ENCODE results near the gene SHTN1. TPM values are rescaled to one million over a fixed set of nuclear protein-coding genes. Genes with fewer than 3 reads are reported as not detected.

The SHTN1 gene
- polyA plus RNA-seq, 1 donor (not counting 4 experiments of a cell fraction or from before 2014, with no cell fraction given) = 21.3 TPM

- Histone ChIP-seq H3K4me1 (ENCODE audit: control insufficient read depth, extremely low read depth, insufficient read depth, low read length) (peaks cover 1% of the 10 kb centered on the region), H4K20me1 (ENCODE audit: control insufficient read depth, extremely low read depth, insufficient read depth, low read length) (peaks cover 5% of the 10 kb centered on the region), H3K27ac (ENCODE audit: control insufficient read depth, insufficient read depth, low read length) (no peak overlapping the region), H3K9ac (ENCODE audit: control insufficient read depth, extremely low read depth, insufficient read depth, low read length) (no peak overlapping the region), H2AFZ (ENCODE audit: control insufficient read depth, low read length) (no peak overlapping the region), H3K79me2 (ENCODE audit: control insufficient read depth, insufficient read depth, low read length) (peaks cover 59% of the 10 kb centered on the region), H3K9me1 (ENCODE audit: control insufficient read depth, extremely low read depth, insufficient read depth, low read length) (no peaks in the 10 kb centered on the region), H3K4me3 (ENCODE audit: control insufficient read depth in 2 of 3, extremely low read depth in 1 of 3, insufficient read depth in 2 of 3, low read depth in 1 of 3, low read length in 3 of 3) (no peak overlapping the region), H3K4me2 (ENCODE audit: control insufficient read depth, extremely low read depth, insufficient read depth, low read depth, low read length) (no peak overlapping the region), H3K27me3 (ENCODE audit: control insufficient read depth, extremely low read depth, insufficient read depth, low read length) (no peaks in the 10 kb centered on the region), H3K9me3 (ENCODE audit: control insufficient read depth, low read depth, low read length) (no peaks in the 10 kb centered on the region), H3K36me3 (ENCODE audit: control insufficient read depth in 2 of 2, extremely low read depth in 1 of 2, insufficient read depth in 2 of 2, low read length in 2 of 2) (peaks cover 0 to 1% of the 10 kb centered on the region in 2 experiments)
- DNase-seq (ENCODE audit: low read depth, low spot score) (no peak), FAIRE-seq (no peak)
- TF ChIP-seq EZH2 (IDR thresholded peaks at IDR 0.05; ENCODE audit: low read length) (no peak), CTCF (optimal IDR thresholded peaks at IDR 0.05 in 1 of 3, IDR thresholded peaks at IDR 0.05 in 1 of 3, conservative IDR thresholded peaks at IDR 0.05 in 1 of 3; ENCODE audit: extremely low read depth in 1 of 3, insufficient read depth in 2 of 3, low read length in 3 of 3) (no peak)
- dilution Hi-C loops (cut with MboI; ENCODE audit: extremely low pct_ligation_motif_present, low sequenced_read_pairs) = no loop called here
Measured at GRCh38 chr10:116998172-116998571, 6.8 kb downstream of the SHTN1 start.

- dilution Hi-C loops (cut with MboI; ENCODE audit: extremely low pct_ligation_motif_present, low sequenced_read_pairs) = no loop called here
- no peak overlapping the region for H3K4me2 ChIP-seq (ENCODE audit: control insufficient read depth, extremely low read depth, insufficient read depth, low read depth, low read length)
- no peak overlapping the region for H3K27ac ChIP-seq (ENCODE audit: control insufficient read depth, insufficient read depth, low read length)
- H3K9me3 ChIP-seq (ENCODE audit: control insufficient read depth, low read depth, low read length) = no peaks in the 10 kb centered on the region
- no peaks in the 10 kb centered on the region for H3K27me3 ChIP-seq (ENCODE audit: control insufficient read depth, extremely low read depth, insufficient read depth, low read length)
- H3K9ac ChIP-seq (ENCODE audit: control insufficient read depth, extremely low read depth, insufficient read depth, low read length) = no peak overlapping the region
- no peak for DNase-seq (ENCODE audit: low read depth, low spot score)
- peaks cover 5% of the 10 kb centered on the region for H4K20me1 ChIP-seq (ENCODE audit: control insufficient read depth, extremely low read depth, insufficient read depth, low read length)
- no peaks in the 10 kb centered on the region for H3K9me1 ChIP-seq (ENCODE audit: control insufficient read depth, extremely low read depth, insufficient read depth, low read length)
- TF ChIP-seq EZH2 (IDR thresholded peaks at IDR 0.05; ENCODE audit: low read length) (no peak), CTCF (optimal IDR thresholded peaks at IDR 0.05 in 1 of 3, IDR thresholded peaks at IDR 0.05 in 1 of 3, conservative IDR thresholded peaks at IDR 0.05 in 1 of 3; ENCODE audit: extremely low read depth in 1 of 3, insufficient read depth in 2 of 3, low read length in 3 of 3) (no peak)
- no peak overlapping the region for H2AFZ ChIP-seq (ENCODE audit: control insufficient read depth, low read length)
- no peak overlapping the region for H3K4me3 ChIP-seq (ENCODE audit: control insufficient read depth in 2 of 3, extremely low read depth in 1 of 3, insufficient read depth in 2 of 3, low read depth in 1 of 3, low read length in 3 of 3)
- peaks cover 0 to 1% of the 10 kb centered on the region in 2 experiments for H3K36me3 ChIP-seq (ENCODE audit: control insufficient read depth in 2 of 2, extremely low read depth in 1 of 2, insufficient read depth in 2 of 2, low read length in 2 of 2)
- H3K4me1 ChIP-seq (ENCODE audit: control insufficient read depth, extremely low read depth, insufficient read depth, low read length) = no peaks in the 10 kb centered on the region
- FAIRE-seq = no peak
- H3K79me2 ChIP-seq (ENCODE audit: control insufficient read depth, insufficient read depth, low read length) = peaks cover 50% of the 10 kb centered on the region
Measured at GRCh38 chr10:116997015-116997414, 8.0 kb downstream of the SHTN1 start.

Measured in keratinocyte (primary cell).